GM18858 (cell line): Measurements from ENCODE around the gene OR2W1.

Experiments
- ATAC-seq: cut with Tn5 transposase; IDR thresholded peaks from one replicate; pipeline ENCODE4 v1.9.1; 2021; ENCODE audit not compliant: unreplicated experiment

Gene OR2W1

GRCh38 chr6:29005183-29005885, 39.6 kb downstream of the OR2W1 start, which contains the start of gene ZNF311:
Gene ZNF311, minus strand, starts transcription at chr6:29005315. Its CDS starts 1,361 bp downstream, at chr6:29003954.
- no peak for ATAC-seq

- no peak for ATAC-seq
Measured at GRCh38 chr6:28996844-28997510, 48.0 kb downstream of the OR2W1 start.

GRCh38 chr6:28995093-28995650, 49.8 kb downstream of the OR2W1 start:
- no peak for ATAC-seq
